GM18858 (cell line): ENCODE data around the gene LRP5.

Source experiments
- ATAC-seq: cut with Tn5 transposase; IDR thresholded peaks from one replicate; pipeline ENCODE4 v1.9.1; 2021; ENCODE audit not compliant: unreplicated experiment

The LRP5 gene

DNA sequence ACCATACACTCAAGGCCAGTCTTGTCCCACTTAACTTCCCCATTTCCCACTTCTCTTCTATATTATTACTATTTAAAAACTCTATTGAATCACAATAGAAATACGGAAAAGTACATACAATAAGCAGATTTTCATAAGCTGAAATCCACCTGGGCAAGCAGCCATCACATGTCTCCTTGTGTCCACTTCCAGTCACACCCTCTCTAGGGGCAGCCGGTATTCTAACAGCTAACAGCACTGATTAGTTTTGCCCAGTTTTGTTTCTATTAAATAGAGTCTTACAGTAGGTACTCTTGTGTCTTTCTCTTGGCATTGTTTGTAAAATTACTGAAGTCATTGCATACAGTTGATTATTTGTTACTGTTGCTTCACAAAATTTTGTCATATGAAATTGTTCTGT lies 185.9 kb downstream of the LRP5 start:
- no peak for ATAC-seq
